MM.1S (cell line): ENCODE results near the gene ARL1.

Source experiments
- DNase-seq: peaks from one replicate; pipeline ENCODE4 v3.0.0-alpha.2; 2015
- H2AFZ ChIP-seq: fragments of 300-600 bp; sonication (generic); 2 replicates; pipeline ENCODE4 v1.6.0; 2016; ENCODE audit warnings: antibody characterized with exemption, low read length
- H3F3A ChIP-seq: fragments of 300-600 bp; sonication (generic); 2 replicates; pipeline ENCODE4 v1.6.1; 2016; ENCODE audit warnings: mild to moderate bottlenecking, antibody characterized with exemption, low read length, moderate library complexity, mixed read lengths; ENCODE audit not compliant: insufficient read depth
- H3K27ac ChIP-seq: fragments of 300-600 bp; sonication (generic); 2 replicates; pipeline ENCODE4 v1.5.1; 2016; ENCODE audit warnings: mild to moderate bottlenecking, low read length
- H3K27me3 ChIP-seq: fragments of 300-600 bp; sonication (generic); replicated peaks from 2 replicates; pipeline ENCODE4 v1.6.0; 2016; ENCODE audit warnings: low read length; ENCODE audit not compliant: insufficient read depth
- H3K36me3 ChIP-seq: fragments of 300-600 bp; sonication (generic); replicated peaks from 2 replicates; pipeline ENCODE4 v1.6.1; 2016; ENCODE audit warnings: mild to moderate bottlenecking, low read length, mixed read lengths; ENCODE audit not compliant: insufficient read depth
- H3K4me1 ChIP-seq: fragments of 300-600 bp; sonication (generic); 2 replicates; pipeline ENCODE4 v1.6.1; 2016; ENCODE audit warnings: low read length, mixed read lengths
- H3K4me2 ChIP-seq: fragments of 300-600 bp; sonication (generic); 2 replicates; pipeline ENCODE4 v1.6.0; 2016; ENCODE audit warnings: low read depth, low read length
- H3K4me3 ChIP-seq: fragments of 300-600 bp; sonication (generic); 2 replicates; pipeline ENCODE4 v1.5.1; 2016; ENCODE audit warnings: low read length, mixed read lengths
- H3K79me2 ChIP-seq: fragments of 300-600 bp; sonication (generic); 2 replicates; pipeline ENCODE4 v1.6.1; 2016; ENCODE audit warnings: mixed run types, low read length, mixed read lengths
- H3K9ac ChIP-seq: fragments of 300-600 bp; sonication (generic); 2 replicates; pipeline ENCODE4 v1.6.1; 2016; ENCODE audit warnings: low read length, mixed read lengths
- H3K9me2 ChIP-seq: fragments of 300-600 bp; sonication (generic); replicated peaks from 2 replicates; pipeline ENCODE4 v1.6.1; 2016; ENCODE audit warnings: mild to moderate bottlenecking, low read length, mixed read lengths; ENCODE audit not compliant: insufficient read depth
- H3K9me3 ChIP-seq: fragments of 300-600 bp; sonication (generic); replicated peaks from 2 replicates; pipeline ENCODE4 v1.6.1; 2016; ENCODE audit warnings: mild to moderate bottlenecking, low read length, mixed read lengths; ENCODE audit not compliant: insufficient read depth
- H4K20me1 ChIP-seq: fragments of 300-600 bp; sonication (generic); 2 replicates; pipeline ENCODE4 v1.6.1; 2016; ENCODE audit warnings: mild to moderate bottlenecking, low read length, moderate library complexity, mixed read lengths; ENCODE audit not compliant: insufficient read depth
- CTCF ChIP-seq: fragments of 300-600 bp; sonication (generic); IDR thresholded peaks from 2 replicates; pipeline ENCODE4 v1.5.1; 2016; ENCODE audit warnings: antibody characterized with exemption, low read length, mixed read lengths
- EZH2 ChIP-seq: fragments of 300-600 bp; sonication (generic); optimal IDR thresholded peaks from 2 replicates; pipeline ENCODE3; 2017; ENCODE audit warnings: low read depth, mild to moderate bottlenecking, antibody characterized with exemption, low read length, mixed read lengths
- EZH2phosphoT487 ChIP-seq: fragments of 300-600 bp; sonication (generic); IDR thresholded peaks from 2 replicates; pipeline ENCODE4 v1.6.1; 2018; ENCODE audit warnings: antibody characterized with exemption, low read length

ARL1 gene

GRCh38 chr12:101439236-101439635 is 31.7 kb upstream of the ARL1 start:
- H3K9ac ChIP-seq: no peak overlapping the region
- H2AFZ ChIP-seq: no peak overlapping the region
- no peaks in the 10 kb centered on the region for H3K27me3 ChIP-seq
- no peaks in the 10 kb centered on the region for H3K9me2 ChIP-seq
- TF ChIP-seq CTCF (no peak), EZH2phosphoT487 (no peak), EZH2 (no peak)
- H3K4me2 ChIP-seq: no peak overlapping the region
- no peaks in the 10 kb centered on the region for H3F3A ChIP-seq
- no peaks in the 10 kb centered on the region for H4K20me1 ChIP-seq
- 0 out of 2 replicates have a peak, but pooled peaks cover 5% of the 10 kb centered on the region for H3K4me1 ChIP-seq
- no peaks in the 10 kb centered on the region for H3K79me2 ChIP-seq
- no peaks in the 10 kb centered on the region for H3K9me3 ChIP-seq
- H3K27ac ChIP-seq: no peak overlapping the region
- no peak overlapping the region for H3K4me3 ChIP-seq
- no peaks in the 10 kb centered on the region for H3K36me3 ChIP-seq
- no peak for DNase-seq

GRCh38 chr12:101436136-101436535 is 28.6 kb upstream of the ARL1 start:
- Histone ChIP-seq H3K36me3 (no peaks in the 10 kb centered on the region), H3K27me3 (no peaks in the 10 kb centered on the region), H4K20me1 (no peaks in the 10 kb centered on the region), H3K4me3 (no peak overlapping the region), H3K4me1 (0 out of 2 replicates have a peak, but pooled peaks cover 5% of the 10 kb centered on the region), H3K9me3 (no peaks in the 10 kb centered on the region), H3F3A (no peaks in the 10 kb centered on the region), H3K9ac (no peak overlapping the region), H3K9me2 (no peaks in the 10 kb centered on the region), H3K27ac (no peak overlapping the region), H3K79me2 (no peaks in the 10 kb centered on the region), H2AFZ (no peak overlapping the region), H3K4me2 (no peak overlapping the region)
- TF ChIP-seq EZH2 (no peak), CTCF (no peak)
- no peak for DNase-seq

- Histone ChIP-seq H2AFZ (no peak overlapping the region), H3K9ac (no peak overlapping the region), H3K4me1 (no peaks in the 10 kb centered on the region), H3K9me3 (no peaks in the 10 kb centered on the region), H3K4me3 (no peak overlapping the region), H3F3A (no peaks in the 10 kb centered on the region), H3K27ac (no peak overlapping the region), H3K4me2 (no peak overlapping the region), H3K9me2 (no peaks in the 10 kb centered on the region), H4K20me1 (no peaks in the 10 kb centered on the region), H3K36me3 (no peaks in the 10 kb centered on the region), H3K79me2 (no peaks in the 10 kb centered on the region), H3K27me3 (no peaks in the 10 kb centered on the region)
- no peak for DNase-seq
- TF ChIP-seq EZH2: no peak
- TF ChIP-seq CTCF: no peak
- no peak for TF ChIP-seq EZH2phosphoT487
Observed at GRCh38 chr12:101430456-101430855, 22.9 kb upstream of the ARL1 start.
